ENCODE measurements around the gene JAK3. TPM values are rescaled to one million over a fixed set of nuclear protein-coding genes. Genes with fewer than 3 reads are reported as not detected.
"Not testable (repeated sequence)": the region's sequence is repeated elsewhere in the genome, so short reads cannot be mapped to it uniquely, and the experiment has no call there.

JAK3 gene
- total RNA-seq (1 to 10 TPM; 1.4 to 4.3 (median 1.7) TPM), polyA plus RNA-seq (10 to 100 TPM in 1 of 3 donors, 1 to 10 TPM in 1, under 1 TPM in 1; 0.46 to 22.0 (median 1.2) TPM)

- no peak for DNase-seq
- Histone ChIP-seq H3K9me3 (no peaks in the 10 kb centered on the region), H3K27ac (peak within 1 kb of the TSS; percentile 24 to 68 (median 60)), H3K27me3 (peaks cover 0 to 44% (median 36%) of the 10 kb centered on the region in 3 donors), H3K4me1 (peaks cover 0 to 2% (median 0%) of the 10 kb centered on the region in 4 donors), H3K4me3 (peak within 1 kb of the TSS in 3 of 4 donors; percentile 20 to 49 (median 45)), H3K36me3 (no peaks in the 10 kb centered on the region)
- 5 to 10% methylated on average over 40 of the region's 40 CpGs for WGBS, 2 donors
- TF ChIP-seq POLR2AphosphoS5 (IDR thresholded peaks at IDR 0.05) (peak in 1 of 4 donors; percentile 23), EP300 (IDR thresholded peaks at IDR 0.05) (no peak)
- intact Hi-C loops (cut with DNase I) = no loop called here
These were observed at the start of gene JAK3 for GRCh38 chr19:17847538-17848366. JAK3 (minus strand) TSS chr19:17847982; CDS start chr19:17844417, 3,565 bp downstream.

- H3K27me3 ChIP-seq = peaks cover 4 to 48% (median 6%) of the 10 kb centered on the region in 3 donors
- H3K4me1 ChIP-seq = no peaks in the 10 kb centered on the region
- no peak overlapping the region for H3K27ac ChIP-seq
- no peak for DNase-seq
- H3K9me3 ChIP-seq = no peaks in the 10 kb centered on the region
- intact Hi-C loops (cut with DNase I) = no loop called here
- WGBS, 2 donors = 73 to 81% methylated on average over 9 of the region's 9 CpGs
- no peak overlapping the region for H3K4me3 ChIP-seq
- H3K36me3 ChIP-seq = no peaks in the 10 kb centered on the region
- no peak for TF ChIP-seq CTCF (IDR thresholded peaks at IDR 0.05)
- no peak for TF ChIP-seq POLR2AphosphoS5 (IDR thresholded peaks at IDR 0.05)
- TF ChIP-seq EP300 (IDR thresholded peaks at IDR 0.05) = no peak
- TF ChIP-seq POLR2A (IDR thresholded peaks at IDR 0.05) = no peak
These were observed 46.0 kb upstream of the JAK3 start for GRCh38 chr19:17893766-17894165.

GRCh38 chr19:17889609-17890214, 41.9 kb upstream of the JAK3 start:
- WGBS, 2 donors = 29 to 52% methylated on average over 18 of the region's 18 CpGs
- TF ChIP-seq POLR2AphosphoS5 (IDR thresholded peaks at IDR 0.05) (no peak), CTCF (IDR thresholded peaks at IDR 0.05) (no peak), EP300 (IDR thresholded peaks at IDR 0.05) (no peak), POLR2A (IDR thresholded peaks at IDR 0.05) (no peak)
- Histone ChIP-seq H3K4me3 (no peak overlapping the region), H3K4me1 (no peaks in the 10 kb centered on the region), H3K27ac (no peak overlapping the region), H3K27me3 (peaks cover 4 to 32% (median 6%) of the 10 kb centered on the region in 3 donors), H3K9me3 (no peaks in the 10 kb centered on the region), H3K36me3 (no peaks in the 10 kb centered on the region)
- DNase-seq = no peak
- intact Hi-C loops (cut with DNase I) = no loop called here

GRCh38 chr19:17888260-17888659, 40.5 kb upstream of the JAK3 start:
- no peak for DNase-seq
- WGBS, 2 donors = 64 to 87% methylated on average over 7 of the region's 7 CpGs
- no peaks in the 10 kb centered on the region for H3K36me3 ChIP-seq
- intact Hi-C loops (cut with DNase I) = no loop called here
- no peak overlapping the region for H3K27ac ChIP-seq
- H3K4me3 ChIP-seq = no peak overlapping the region
- no peak for TF ChIP-seq CTCF (IDR thresholded peaks at IDR 0.05)
- no peak for TF ChIP-seq EP300 (IDR thresholded peaks at IDR 0.05)
- no peak for TF ChIP-seq POLR2AphosphoS5 (IDR thresholded peaks at IDR 0.05)
- TF ChIP-seq POLR2A (IDR thresholded peaks at IDR 0.05) = no peak
- H3K9me3 ChIP-seq = no peaks in the 10 kb centered on the region
- H3K27me3 ChIP-seq = peaks cover 4 to 21% (median 6%) of the 10 kb centered on the region in 3 donors
- no peaks in the 10 kb centered on the region for H3K4me1 ChIP-seq

- intact Hi-C loops (cut with DNase I); H3K4me1 ChIP-seq; H3K9me3 ChIP-seq; H3K27ac ChIP-seq; DNase-seq; H3K4me3 ChIP-seq; H3K36me3 ChIP-seq: not testable (repeated sequence)
- WGBS, 2 donors = 71 to 72% methylated on average over 4 of the region's 4 CpGs
- H3K27me3 ChIP-seq = peaks cover 4 to 19% (median 6%) of the 10 kb centered on the region in 3 donors
These were observed 39.4 kb upstream of the JAK3 start for GRCh38 chr19:17887221-17887620.
